B cell (primary cell): ENCODE measurements around the gene MBNL2. TPM values are rescaled to one million over a fixed set of nuclear protein-coding genes. Genes with fewer than 3 reads are reported as not detected.

ENCODE experiments used
- ATAC-seq: fragments of 200-7000 bp; cut with Tn5 transposase; one replicate; pipeline ENCODE4 v1.10.0; 2021; ENCODE audit warnings: low read depth, mild to moderate bottlenecking, moderate number of reproducible peaks, moderate library complexity
- CTCF ChIA-PET: fragments of 350-600 bp; sonication (Branson Sonifier 250); formaldehyde crosslinking; loops from one replicate; lab custom pipeline; 2021; ENCODE audit warnings: antibody characterized with exemption, inconsistent platforms; lab: Charles Lee
- POLR2A ChIA-PET: fragments of 350-600 bp; sonication (Branson Sonifier 250); formaldehyde crosslinking; loops from one replicate; lab custom pipeline; 2021; ENCODE audit warnings: antibody characterized with exemption; lab: Charles Lee
- DNase-seq: peaks from one replicate; pipeline ENCODE4 v3.0.0; 2013
- H2AFZ ChIP-seq: 2 replicates; pipeline ENCODE4 v1.6.1; 2012; ENCODE audit warnings: mild to moderate bottlenecking, low read depth, low read length; ENCODE audit not compliant: insufficient read depth, poor library complexity, severe bottlenecking
- H3K27ac ChIP-seq, 2 donors: 1 replicate in 1 of 2; 2 replicates in 1 of 2; pipeline ENCODE4 v1.5.1; 2012 to 2013; ENCODE audit warnings: low read length in 2 of 2, mild to moderate bottlenecking in 2 of 2, moderate library complexity in 1 of 2
- H3K27me3 ChIP-seq, 4 experiments: fragments of 200-600 bp in 1 of 4; sonication (generic) in 1 of 4; replicated peaks in 1 of 4; 1 replicate in 2 of 4; 2 replicates in 2 of 4; pipeline versions ENCODE4 v1.6.1 to v1.7.0; 2013 to 2016; ENCODE audit warnings: low read length in 3 of 4, mild to moderate bottlenecking in 2 of 4, mixed read lengths in 1 of 4, moderate library complexity in 1 of 4; ENCODE audit not compliant: insufficient read depth in 4 of 4, control insufficient read depth in 3 of 4; ENCODE audit errors: control extremely low read depth in 1 of 4
- H3K36me3 ChIP-seq, 2 experiments: replicated peaks in 1 of 2; 1 replicate in 1 of 2; 2 replicates in 1 of 2; pipeline versions ENCODE4 v1.6.1 to v1.7.1; 2013; ENCODE audit warnings: low read length in 1 of 2; ENCODE audit not compliant: insufficient read depth in 2 of 2, control insufficient read depth in 1 of 2; ENCODE audit errors: control extremely low read depth in 1 of 2, extremely low read depth in 1 of 2
- H3K4me1 ChIP-seq, 2 donors: fragments of 200-600 bp in 1 of 2; sonication (generic) in 1 of 2; 1 replicate in 1 of 2; 2 replicates in 1 of 2; pipeline versions ENCODE4 v1.5.1 to v1.6.1; 2013 to 2017; ENCODE audit warnings: low read length in 2 of 2; ENCODE audit not compliant: control insufficient read depth in 2 of 2, insufficient read depth in 2 of 2
- H3K4me2 ChIP-seq: replicated peaks from 2 replicates; pipeline ENCODE3; 2012; ENCODE audit warnings: mild to moderate bottlenecking, low read depth, low read length; ENCODE audit not compliant: poor library complexity, severe bottlenecking
- H3K4me3 ChIP-seq, 5 experiments: fragments of 200-600 bp in 1 of 5; sonication (generic) in 1 of 5; 1 replicate in 3 of 5; 2 replicates in 2 of 5; pipeline versions ENCODE4 v1.5.1 to v1.7.0; 2011 to 2016; ENCODE audit warnings: low read length in 4 of 5, mild to moderate bottlenecking in 4 of 5, low read depth in 2 of 5, control low read depth in 1 of 5, moderate library complexity in 1 of 5; ENCODE audit not compliant: insufficient read depth in 1 of 5; ENCODE audit errors: control extremely low read depth in 1 of 5, extremely low read depth in 1 of 5
- H3K79me2 ChIP-seq: fragments of 200-600 bp; sonication (generic); one replicate; pipeline ENCODE4 v1.6.0; 2016; ENCODE audit warnings: low read length; ENCODE audit not compliant: control insufficient read depth, insufficient read depth
- H3K9ac ChIP-seq: fragments of 200-600 bp; sonication (generic); 2 replicates; pipeline ENCODE4 v1.6.1; 2017; ENCODE audit warnings: mild to moderate bottlenecking, low read length, moderate library complexity
- H3K9me3 ChIP-seq, 3 donors: one replicate each; pipeline versions ENCODE4 v1.6.1 to v1.7.1; 2013; ENCODE audit warnings: low read length in 2 of 3; ENCODE audit not compliant: control insufficient read depth in 2 of 3, insufficient read depth in 1 of 3; ENCODE audit errors: control extremely low read depth in 1 of 3
- H4K20me1 ChIP-seq: 2 replicates; pipeline ENCODE4 v1.6.0; 2012; ENCODE audit warnings: mild to moderate bottlenecking, low read length; ENCODE audit not compliant: insufficient read depth, control insufficient read depth, poor library complexity, severe bottlenecking
- H3K27ac Mint-ChIP-seq: one replicate; pipeline ENCODE4 v1.8.0; 2021; ENCODE audit warnings: mixed read lengths
- H3K27me3 Mint-ChIP-seq: one replicate; pipeline ENCODE4 v1.8.0; 2021; ENCODE audit warnings: mixed read lengths
- H3K4me1 Mint-ChIP-seq: one replicate; pipeline ENCODE4 v1.8.0; 2021; ENCODE audit warnings: mixed read lengths
- H3K4me3 Mint-ChIP-seq: one replicate; pipeline ENCODE4 v1.8.0; 2021; ENCODE audit warnings: mixed read lengths
- H3K9me3 Mint-ChIP-seq: one replicate; pipeline ENCODE4 v1.8.0; 2022; ENCODE audit warnings: mixed read lengths; ENCODE audit not compliant: insufficient read depth
- CTCF ChIP-seq: fragments of 200-600 bp; IDR thresholded peaks from one replicate; pipeline ENCODE4 v1.8.0; 2022; ENCODE audit warnings: antibody characterized with exemption, mild to moderate bottlenecking
- EZH2 ChIP-seq: IDR thresholded peaks from 2 replicates; pipeline ENCODE4 v1.6.1; 2012; ENCODE audit warnings: borderline replicate concordance, low read depth, mild to moderate bottlenecking, moderate library complexity, low read length; ENCODE audit not compliant: insufficient read depth, poor library complexity, severe bottlenecking
- WGBS: methylation state at CpG from one replicate; pipeline ENCODE4 v1.1.5; 2013; ENCODE audit warnings: missing lambda C conversion rate; ENCODE audit not compliant: insufficient coverage; 5-methylcytosine and 5-hydroxymethylcytosine counted together
- intact Hi-C: fragments of 100-400 bp; cut with micrococcal nuclease; formaldehyde crosslinking; loops from one replicate; pipeline ENCODE4 v1.10.0; 2022
- polyA plus RNA-seq: library from polyadenylated mRNA; depleted of rRNA; stranded (reverse); fragments of >200 nt; gene quantifications from 2 replicates; pipeline ENCODE4 v1.2.3, GENCODE V29; 2012
- total RNA-seq, 2 donors: library from RNA; stranded (reverse); fragments of 120-200 nt in 1 of 2; gene quantifications; 1 replicate in 1 of 2; 2 replicates in 1 of 2; pipeline versions ENCODE4 v1.2.3 to v1.2.4, GENCODE V29; 2013 to 2022

The MBNL2 gene
- total and polyA plus RNA-seq, 2 donors (not counting 1 experiment from before 2014, with no cell fraction given), result 6.9 to 50.1 TPM

DNA sequence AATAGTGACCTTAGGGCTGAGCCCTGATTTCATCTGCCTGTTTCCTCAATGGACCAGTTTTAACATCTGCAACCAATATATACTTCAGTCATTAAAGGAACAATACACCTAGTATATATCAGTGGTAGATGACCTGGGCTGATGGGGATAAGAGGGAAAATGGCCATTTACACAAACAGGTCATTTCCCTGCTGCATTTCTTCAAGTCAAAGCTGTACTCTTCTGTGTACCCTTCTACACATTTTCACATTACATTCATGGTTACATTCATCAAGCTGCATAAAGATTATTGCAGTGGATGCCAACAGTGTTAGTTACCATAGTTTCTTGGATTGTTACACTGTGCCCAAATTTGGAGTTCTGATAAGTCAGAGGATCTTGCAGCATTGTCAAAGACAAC lies 130.7 kb downstream of the MBNL2 start:
- ChIA-PET CTCF (interaction anchor here (10.3 kb wide), 1 partner anchor 242 kb away, joined by 307 read pairs; no protein-coding TSS in a partner anchor), POLR2A (no interaction called here)
- Histone ChIP-seq H3K4me2 (no peak overlapping the region), H3K79me2 (no peaks in the 10 kb centered on the region), H3K9me3 (no peaks in the 10 kb centered on the region), H3K4me3 (no peak overlapping the region), H3K27ac (no peak overlapping the region), H2AFZ (no peak overlapping the region), H4K20me1 (no peaks in the 10 kb centered on the region), H3K36me3 (peaks cover 14 to 64% of the 10 kb centered on the region in 2 experiments), H3K27me3 (no peaks in the 10 kb centered on the region), H3K4me1 (no peaks in the 10 kb centered on the region), H3K9ac (no peak overlapping the region)
- H3K4me3 Mint-ChIP-seq, result no peak overlapping the region
- DNase-seq (no peak), ATAC-seq (no peak)
- intact Hi-C loops, result no loop called here
- H3K27ac Mint-ChIP-seq, result no peak overlapping the region
- TF ChIP-seq CTCF, result no peak
- TF ChIP-seq EZH2, result no peak
- no peaks in the 10 kb centered on the region for H3K4me1 Mint-ChIP-seq
- no peaks in the 10 kb centered on the region for H3K27me3 Mint-ChIP-seq
- no peaks in the 10 kb centered on the region for H3K9me3 Mint-ChIP-seq

DNA sequence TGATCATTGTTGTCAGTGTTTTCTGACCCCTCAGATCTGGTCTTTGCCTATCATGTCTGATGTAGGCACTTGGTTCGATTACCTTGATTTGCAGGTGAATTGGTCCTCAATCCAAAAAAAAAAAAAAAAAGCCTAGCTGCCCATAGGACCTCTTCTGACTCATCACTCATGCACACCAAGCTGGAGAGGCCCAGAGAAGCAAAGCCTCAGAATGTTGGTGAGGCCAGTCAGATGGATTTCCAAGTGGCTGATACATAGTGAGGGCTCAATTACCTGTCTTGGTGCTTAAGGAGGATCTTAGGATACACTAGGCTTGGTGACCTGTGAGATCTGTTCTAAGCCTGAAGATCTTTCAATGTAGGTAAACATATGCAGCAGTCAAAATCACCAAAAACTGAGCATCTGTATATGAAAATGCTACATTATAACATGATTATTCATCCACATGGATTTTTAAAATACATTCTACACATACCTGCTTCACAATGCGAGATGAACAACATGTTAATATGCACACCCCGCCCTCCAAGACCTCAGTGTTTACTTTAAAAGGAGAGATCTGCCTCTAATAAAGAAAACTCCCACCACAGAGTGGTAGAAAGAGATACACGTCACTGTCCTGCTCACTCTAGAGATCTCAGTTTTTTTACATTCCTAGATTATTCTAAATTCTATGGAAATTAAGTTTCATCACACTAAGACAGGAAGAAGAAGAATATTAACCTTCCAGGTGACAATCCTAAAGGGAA lies 132.0 kb downstream of the MBNL2 start:
- no peak for ATAC-seq
- Histone ChIP-seq H3K4me2 (no peak overlapping the region), H3K9me3 (no peaks in the 10 kb centered on the region), H4K20me1 (no peaks in the 10 kb centered on the region), H3K27me3 (no peaks in the 10 kb centered on the region), H3K4me1 (no peaks in the 10 kb centered on the region), H3K4me3 (no peak overlapping the region), H3K9ac (no peak overlapping the region), H3K27ac (no peak overlapping the region), H3K36me3 (peaks cover 14 to 65% of the 10 kb centered on the region in 2 experiments), H3K79me2 (no peaks in the 10 kb centered on the region), H2AFZ (no peak overlapping the region)
- WGBS, result 100% methylated on average over 2 of the region's 4 CpGs
- TF ChIP-seq CTCF, result no peak
- no peak for TF ChIP-seq EZH2
- no peaks in the 10 kb centered on the region for H3K9me3 Mint-ChIP-seq
- POLR2A ChIA-PET, result no interaction called here
- DNase-seq, result no peak
- H3K4me1 Mint-ChIP-seq, result no peaks in the 10 kb centered on the region
- intact Hi-C loops, result no loop called here
- H3K27me3 Mint-ChIP-seq, result no peaks in the 10 kb centered on the region
- CTCF ChIA-PET, result interaction anchor here (0.8 to 10.3 kb wide), 3 partner anchors 10 to 243 kb away, joined by 3 to 307 read pairs (median 3); no protein-coding TSS in a partner anchor
- H3K4me3 Mint-ChIP-seq, result no peak overlapping the region
- no peak overlapping the region for H3K27ac Mint-ChIP-seq
